Endothelial cell of umbilical vein (primary cell): ENCODE results near the gene HOXC12. TPM values are rescaled to one million over a fixed set of nuclear protein-coding genes. Genes with fewer than 3 reads are reported as not detected.

Experiments used
- BruUV-seq: library from RNA; stranded (reverse); fragments of 400-500 nt; replicated peaks from 2 replicates; lab custom pipeline; 2021; lab: Mats Ljungman, UMichigan
- CTCF ChIA-PET: fragments of 300-600, 350-600 bp; sonication (Branson Sonifier 250); formaldehyde crosslinking; loops from one replicate; lab custom pipeline; 2021; ENCODE audit warnings: antibody characterized with exemption, inconsistent platforms; lab: Charles Lee
- POLR2A ChIA-PET: fragments of 300-600, 350-600 bp; sonication (Branson Sonifier 250); formaldehyde crosslinking; loops from one replicate; lab custom pipeline; 2021; ENCODE audit warnings: antibody characterized with exemption, inconsistent platforms; lab: Charles Lee
- DNase-seq: peaks from one replicate; pipeline ENCODE4 v3.0.0-alpha.2; 2011; ENCODE audit warnings: low read depth, low spot score
- FAIRE-seq: peaks from 2 replicates; lab custom pipeline; 2011; peaks lifted over from hg19 to GRCh38; lab: Jason Lieb, UNC
- H2AFZ ChIP-seq: 2 replicates; pipeline ENCODE4 v1.6.0; 2012; ENCODE audit warnings: low read depth, low read length, control low read depth, inconsistent platforms
- H3K27ac ChIP-seq: 2 replicates; pipeline ENCODE4 v1.5.1; 2011; ENCODE audit warnings: low read depth, mild to moderate bottlenecking, control low read depth, low read length, moderate library complexity; ENCODE audit not compliant: insufficient read depth
- H3K27me3 ChIP-seq, 2 experiments: 2 replicates each; pipeline versions ENCODE4 v1.6.0 to v1.6.1; 2011; ENCODE audit warnings: low read length in 2 of 2, mixed read lengths in 1 of 2; ENCODE audit not compliant: control insufficient read depth in 2 of 2, insufficient read depth in 2 of 2
- H3K36me3 ChIP-seq, 2 experiments: 2 replicates in 1 of 2; 3 replicates in 1 of 2; pipeline ENCODE4 v1.5.1; 2011; ENCODE audit warnings: low read length in 2 of 2, mild to moderate bottlenecking in 1 of 2, moderate library complexity in 1 of 2; ENCODE audit not compliant: control insufficient read depth in 2 of 2, insufficient read depth in 2 of 2; ENCODE audit errors: extremely low read depth in 1 of 2
- H3K4me1 ChIP-seq: 3 replicates; pipeline ENCODE4 v1.5.1; 2011; ENCODE audit warnings: mild to moderate bottlenecking, low read length; ENCODE audit not compliant: control insufficient read depth, insufficient read depth; ENCODE audit errors: extremely low read depth
- H3K4me2 ChIP-seq: 2 replicates; pipeline ENCODE4 v1.6.1; 2011; ENCODE audit warnings: low read length, control low read depth, mixed read lengths; ENCODE audit not compliant: insufficient read depth
- H3K4me3 ChIP-seq, 3 experiments: fragments of 200-600 bp in 1 of 3; sonication (generic), shearing (Covaris generic) in 1 of 3; replicated peaks in 1 of 3; 2 replicates each; pipeline ENCODE4 v1.5.1; 2011 to 2016; ENCODE audit warnings: control low read depth in 3 of 3, low read length in 3 of 3, mild to moderate bottlenecking in 2 of 3, inconsistent platforms in 1 of 3, low read depth in 1 of 3, moderate library complexity in 1 of 3; ENCODE audit not compliant: insufficient read depth in 1 of 3
- H3K79me2 ChIP-seq: 2 replicates; pipeline ENCODE4 v1.6.0; 2012; ENCODE audit warnings: low read length, inconsistent platforms; ENCODE audit not compliant: control insufficient read depth, insufficient read depth
- H3K9ac ChIP-seq: replicated peaks from 2 replicates; pipeline ENCODE3; 2011; ENCODE audit warnings: low read length, control low read depth; ENCODE audit not compliant: insufficient read depth; ENCODE audit errors: extremely low read depth
- H3K9me1 ChIP-seq: replicated peaks from 3 replicates; pipeline ENCODE4 v1.6.0; 2011; ENCODE audit warnings: mild to moderate bottlenecking, low read length; ENCODE audit not compliant: control insufficient read depth, insufficient read depth; ENCODE audit errors: extremely low read depth
- H3K9me3 ChIP-seq: replicated peaks from 2 replicates; pipeline ENCODE4 v1.5.1; 2012; ENCODE audit warnings: low read length, inconsistent platforms; ENCODE audit not compliant: control insufficient read depth, insufficient read depth
- H4K20me1 ChIP-seq: replicated peaks from 2 replicates; pipeline ENCODE3; 2011; ENCODE audit warnings: mild to moderate bottlenecking, low read length; ENCODE audit not compliant: control insufficient read depth, insufficient read depth; ENCODE audit errors: extremely low read depth
- CTCF ChIP-seq, 2 donors: IDR thresholded peaks; 1 replicate in 1 of 2; 2 replicates in 1 of 2; pipeline ENCODE4 v1.5.1; 2011; ENCODE audit warnings: low read length in 2 of 2, mild to moderate bottlenecking in 2 of 2, moderate library complexity in 2 of 2, control low read depth in 1 of 2, inconsistent platforms in 1 of 2, low read depth in 1 of 2; ENCODE audit not compliant: insufficient read depth in 1 of 2; ENCODE audit errors: extremely low read depth in 1 of 2
- EZH2 ChIP-seq: IDR thresholded peaks from 2 replicates; pipeline ENCODE4 v1.6.1; 2012; ENCODE audit warnings: borderline replicate concordance, low read depth, mild to moderate bottlenecking, moderate library complexity, low read length, inconsistent platforms; ENCODE audit not compliant: severe bottlenecking
- GATA2 ChIP-seq: IDR thresholded peaks from 2 replicates; pipeline ENCODE4 v1.7.0; 2011; ENCODE audit warnings: low read depth, mild to moderate bottlenecking, moderate library complexity, mixed read lengths, low read length; ENCODE audit not compliant: insufficient read length, insufficient read depth
- MYC ChIP-seq: IDR thresholded peaks from one replicate; pipeline ENCODE4 v1.6.1; 2011; ENCODE audit warnings: mild to moderate bottlenecking, low read depth, low read length
- dilution Hi-C: fragments of 300-500 bp; cut with MboI; formaldehyde crosslinking; loops from one replicate; pipeline ENCODE4 v1.15.0; 2019; ENCODE audit warnings: low sequenced_read_pairs; ENCODE audit not compliant: extremely low pct_ligation_motif_present
- intact Hi-C: fragments of 100-400 bp; cut with micrococcal nuclease; formaldehyde crosslinking; loops from one replicate; pipeline ENCODE4 v1.10.0; 2022
- polyA plus RNA-seq, 4 experiments: library from polyadenylated mRNA; depleted of rRNA in 3 of 4; stranded (reverse) in 3 of 4; unstranded in 1 of 4; fragments of >200 nt; gene quantifications; 2 replicates each; pipeline versions ENCODE4 v1.2.1 to v1.2.3, GENCODE V29; 2011 to 2012; ENCODE audit warnings: missing spikeins in 1 of 4
- total RNA-seq: library from RNA; stranded (reverse); gene quantifications from 2 replicates; pipeline ENCODE4 v1.2.3, GENCODE V29; 2021

HOXC12 gene
- total and polyA plus RNA-seq, 2 donors (not counting 3 experiments of a cell fraction or from before 2014, with no cell fraction given), result not detected

GRCh38 chr12:53935383-53936341, 19.0 kb upstream of the HOXC12 start:
- no peaks in the 10 kb centered on the region for H3K9me3 ChIP-seq
- H3K4me1 ChIP-seq, result no peaks in the 10 kb centered on the region
- peaks cover 91 to 99% of the 10 kb centered on the region in 2 experiments for H3K27me3 ChIP-seq
- peak; percentile 96 for TF ChIP-seq EZH2
- TF ChIP-seq MYC, result no peak
- no peak for TF ChIP-seq GATA2
- no peak for TF ChIP-seq CTCF (IDR thresholded peaks at IDR 0.05; ENCODE audit: extremely low read depth in 1 of 2, insufficient read depth in 1 of 2, low read depth in 1 of 2, low read length in 2 of 2)
- no peaks in the 10 kb centered on the region for H3K36me3 ChIP-seq
- no TSS peak for BruUV-seq
- H3K27ac ChIP-seq, result no peak overlapping the region
- dilution Hi-C loops, result no loop called here
- no peak overlapping the region for H2AFZ ChIP-seq
- no peaks in the 10 kb centered on the region for H4K20me1 ChIP-seq
- H3K4me2 ChIP-seq, result no peak overlapping the region
- H3K9ac ChIP-seq, result no peak overlapping the region
- H3K4me3 ChIP-seq, result no peak overlapping the region
- H3K79me2 ChIP-seq, result no peaks in the 10 kb centered on the region
- ChIA-PET POLR2A (no interaction called here), CTCF (no interaction called here)
- FAIRE-seq (no peak), DNase-seq (no peak)
- intact Hi-C loops, result no loop called here
- H3K9me1 ChIP-seq, result no peaks in the 10 kb centered on the region
